Neuronal stem cell (in vitro differentiated cells): ENCODE measurements around the gene GIN1.

Source experiments
- DNase-seq: peaks from one replicate; pipeline ENCODE4 v3.0.0-alpha.2; 2013; ENCODE audit warnings: low spot score
- H2AFZ ChIP-seq: one replicate; pipeline ENCODE4 v1.6.1; 2013; ENCODE audit warnings: mild to moderate bottlenecking, low read length, inconsistent platforms
- H2AK5ac ChIP-seq: 2 replicates; pipeline ENCODE4 v1.6.1; 2013; ENCODE audit warnings: low read depth, mild to moderate bottlenecking, inconsistent platforms, low read length, moderate library complexity, mixed read lengths
- H2BK120ac ChIP-seq: 2 replicates; pipeline ENCODE4 v1.6.1; 2013; ENCODE audit warnings: low read depth, mild to moderate bottlenecking, inconsistent platforms, low read length, moderate library complexity, mixed read lengths
- H2BK12ac ChIP-seq: one replicate; pipeline ENCODE4 v1.6.1; 2013; ENCODE audit warnings: low read length, inconsistent platforms
- H2BK15ac ChIP-seq: 2 replicates; pipeline ENCODE4 v1.6.1; 2013; ENCODE audit warnings: mild to moderate bottlenecking, low read length, inconsistent platforms, mixed read lengths
- H2BK5ac ChIP-seq: one replicate; pipeline ENCODE4 v1.6.1; 2013; ENCODE audit warnings: inconsistent platforms, mild to moderate bottlenecking, low read length, moderate library complexity
- H3K14ac ChIP-seq: one replicate; pipeline ENCODE4 v1.6.1; 2013; ENCODE audit warnings: low read length, inconsistent platforms
- H3K18ac ChIP-seq: 2 replicates; pipeline ENCODE4 v1.6.1; 2013; ENCODE audit warnings: low read length, inconsistent platforms
- H3K23ac ChIP-seq: 2 replicates; pipeline ENCODE4 v1.6.1; 2013; ENCODE audit warnings: low read depth, mild to moderate bottlenecking, mixed read lengths, low read length, inconsistent platforms; ENCODE audit not compliant: poor library complexity
- H3K27ac ChIP-seq: replicated peaks from 3 replicates; pipeline ENCODE4 v1.5.1; 2013; ENCODE audit warnings: low read length, inconsistent platforms
- H3K27me3 ChIP-seq, 3 experiments: 2 replicates each; pipeline ENCODE4 v1.6.1; 2013; ENCODE audit warnings: low read length in 3 of 3, mild to moderate bottlenecking in 2 of 3, inconsistent platforms in 1 of 3, low read depth in 1 of 3, mixed read lengths in 1 of 3, moderate library complexity in 1 of 3; ENCODE audit not compliant: control insufficient read depth in 3 of 3, insufficient read depth in 3 of 3
- H3K36me3 ChIP-seq, 2 donors: replicated peaks in 1 of 2; 2 replicates each; pipeline ENCODE4 v1.6.1; 2013; ENCODE audit warnings: low read length in 2 of 2; ENCODE audit not compliant: control insufficient read depth in 2 of 2, insufficient read depth in 2 of 2
- H3K4ac ChIP-seq: 2 replicates; pipeline ENCODE4 v1.6.1; 2013; ENCODE audit warnings: inconsistent platforms, mild to moderate bottlenecking, low read length, moderate library complexity
- H3K4me1 ChIP-seq, 2 donors: 1 replicate in 1 of 2; 2 replicates in 1 of 2; pipeline ENCODE4 v1.6.1; 2013; ENCODE audit warnings: low read length in 2 of 2, low read depth in 1 of 2; ENCODE audit not compliant: control insufficient read depth in 2 of 2, insufficient read depth in 1 of 2
- H3K4me2 ChIP-seq: one replicate; pipeline ENCODE4 v1.6.1; 2013; ENCODE audit warnings: mild to moderate bottlenecking, low read length, inconsistent platforms; ENCODE audit not compliant: insufficient read depth, poor library complexity, severe bottlenecking
- H3K4me3 ChIP-seq, 2 donors: 2 replicates each; pipeline ENCODE4 v1.5.1; 2013; ENCODE audit warnings: low read length in 2 of 2, mild to moderate bottlenecking in 2 of 2, inconsistent platforms in 1 of 2, moderate library complexity in 1 of 2
- H3K79me1 ChIP-seq: one replicate; pipeline ENCODE4 v1.6.1; 2013; ENCODE audit warnings: low read depth, mild to moderate bottlenecking, inconsistent platforms, low read length, moderate library complexity
- H3K9ac ChIP-seq: one replicate; pipeline ENCODE4 v1.6.1; 2013; ENCODE audit warnings: mild to moderate bottlenecking, low read depth, low read length, inconsistent platforms; ENCODE audit not compliant: poor library complexity
- H3K9me3 ChIP-seq, 2 donors: replicated peaks in 1 of 2; 2 replicates each; pipeline versions ENCODE3 to v1.6.1; 2013; ENCODE audit warnings: low read length in 2 of 2, mild to moderate bottlenecking in 2 of 2, inconsistent platforms in 1 of 2, low read depth in 1 of 2, mixed read lengths in 1 of 2, moderate library complexity in 1 of 2; ENCODE audit not compliant: control insufficient read depth in 2 of 2, insufficient read depth in 1 of 2
- H4K8ac ChIP-seq: one replicate; pipeline ENCODE4 v1.6.1; 2013; ENCODE audit warnings: low read depth, mild to moderate bottlenecking, inconsistent platforms, low read length, moderate library complexity
- H4K91ac ChIP-seq: one replicate; pipeline ENCODE4 v1.6.1; 2013; ENCODE audit warnings: low read length, low read depth, mild to moderate bottlenecking, inconsistent platforms; ENCODE audit not compliant: poor library complexity
- WGBS, 2 donors: extraction: QIAGEN DNeasy Blood & Tissue Kit; methylation state at CpG; one replicate each; pipeline ENCODE4 v1.1.7; 2013; ENCODE audit warnings: missing lambda C conversion rate in 2 of 2, mixed read lengths in 1 of 2; ENCODE audit not compliant: insufficient read length in 2 of 2, insufficient replicate concordance in 1 of 2; ENCODE audit errors: extremely low coverage in 2 of 2; 5-methylcytosine and 5-hydroxymethylcytosine counted together

GIN1 gene

GRCh38 chr5:103102234-103102633, 17.7 kb downstream of the GIN1 start:
- no peak overlapping the region for H3K27ac ChIP-seq
- no peak overlapping the region for H3K14ac ChIP-seq
- H2AK5ac ChIP-seq: no peak overlapping the region
- H3K4me2 ChIP-seq: no peak overlapping the region
- H2BK15ac ChIP-seq: no peak overlapping the region
- H2BK120ac ChIP-seq: no peak overlapping the region
- no peak overlapping the region for H3K4ac ChIP-seq
- no peaks in the 10 kb centered on the region for H3K79me1 ChIP-seq
- no peak overlapping the region for H4K8ac ChIP-seq
- no peaks in the 10 kb centered on the region for H3K27me3 ChIP-seq
- H3K4me1 ChIP-seq: no peaks in the 10 kb centered on the region
- no peak overlapping the region for H2BK12ac ChIP-seq
- H3K36me3 ChIP-seq: peaks cover 0 to 40% of the 10 kb centered on the region in 2 donors
- no peak overlapping the region for H3K9ac ChIP-seq
- WGBS, 2 donors: no CpG with 5 or more reads among the region's 1 CpG
- no peak overlapping the region for H4K91ac ChIP-seq
- H3K4me3 ChIP-seq: no peak overlapping the region
- H3K23ac ChIP-seq: no peak overlapping the region
- no peak overlapping the region for H3K18ac ChIP-seq
- no peak overlapping the region for H2AFZ ChIP-seq
- no peak for DNase-seq
- H3K9me3 ChIP-seq: no peaks in the 10 kb centered on the region
- no peak overlapping the region for H2BK5ac ChIP-seq

- Histone ChIP-seq H3K36me3 (peaks cover 0 to 35% of the 10 kb centered on the region in 2 donors), H4K91ac (no peak overlapping the region), H3K4me2 (no peak overlapping the region), H3K9me3 (no peaks in the 10 kb centered on the region), H3K27ac (no peak overlapping the region), H4K8ac (no peak overlapping the region), H3K18ac (no peak overlapping the region), H2BK12ac (no peak overlapping the region), H2AK5ac (no peak overlapping the region), H3K9ac (no peak overlapping the region), H3K23ac (no peak overlapping the region), H3K14ac (no peak overlapping the region), H3K4me3 (no peak overlapping the region), H2AFZ (no peak overlapping the region), H3K4me1 (no peaks in the 10 kb centered on the region), H3K4ac (no peak overlapping the region), H3K27me3 (no peaks in the 10 kb centered on the region), H2BK120ac (no peak overlapping the region), H2BK15ac (no peak overlapping the region), H3K79me1 (no peaks in the 10 kb centered on the region), H2BK5ac (no peak overlapping the region)
- DNase-seq: no peak
- no CpG with 5 or more reads among the region's 6 CpGs for WGBS, 2 donors
These were observed 18.7 kb downstream of the GIN1 start for GRCh38 chr5:103101079-103101750.

GRCh38 chr5:103098993-103099392, 20.9 kb downstream of the GIN1 start:
- H3K79me1 ChIP-seq: no peaks in the 10 kb centered on the region
- H3K27me3 ChIP-seq: no peaks in the 10 kb centered on the region
- no peak overlapping the region for H3K9ac ChIP-seq
- no peak overlapping the region for H3K23ac ChIP-seq
- H3K4ac ChIP-seq: no peak overlapping the region
- H4K91ac ChIP-seq: no peak overlapping the region
- no peak overlapping the region for H3K4me2 ChIP-seq
- H4K8ac ChIP-seq: no peak overlapping the region
- no peak overlapping the region for H3K18ac ChIP-seq
- H2BK5ac ChIP-seq: no peak overlapping the region
- no peak overlapping the region for H3K14ac ChIP-seq
- no peak overlapping the region for H2AK5ac ChIP-seq
- H2BK15ac ChIP-seq: no peak overlapping the region
- H3K4me3 ChIP-seq: no peak overlapping the region
- peaks cover 0 to 23% of the 10 kb centered on the region in 2 donors for H3K36me3 ChIP-seq
- H3K9me3 ChIP-seq: no peaks in the 10 kb centered on the region
- H2BK120ac ChIP-seq: no peak overlapping the region
- DNase-seq: no peak
- no peak overlapping the region for H2BK12ac ChIP-seq
- H2AFZ ChIP-seq: no peak overlapping the region
- no peak overlapping the region for H3K27ac ChIP-seq
- no CpG with 5 or more reads among the region's 2 CpGs for WGBS, 2 donors
- no peaks in the 10 kb centered on the region for H3K4me1 ChIP-seq

- Histone ChIP-seq H3K4me3 (no peak overlapping the region), H3K23ac (no peak overlapping the region), H3K36me3 (peaks cover 0 to 11% of the 10 kb centered on the region in 2 donors), H3K4ac (no peak overlapping the region), H3K9ac (no peak overlapping the region), H4K91ac (no peak overlapping the region), H2AK5ac (no peak overlapping the region), H2BK120ac (no peak overlapping the region), H3K4me1 (no peaks in the 10 kb centered on the region), H3K18ac (no peak overlapping the region), H4K8ac (no peak overlapping the region), H2BK12ac (no peak overlapping the region), H2BK5ac (no peak overlapping the region), H2BK15ac (no peak overlapping the region), H3K79me1 (no peaks in the 10 kb centered on the region), H2AFZ (no peak overlapping the region), H3K14ac (no peak overlapping the region), H3K27ac (no peak overlapping the region), H3K4me2 (no peak overlapping the region), H3K9me3 (peaks cover 0 to 5% of the 10 kb centered on the region in 2 donors), H3K27me3 (no peaks in the 10 kb centered on the region)
- no peak for DNase-seq
- no CpG with 5 or more reads among the region's 2 CpGs for WGBS, 2 donors
These were observed 25.2 kb downstream of the GIN1 start for GRCh38 chr5:103094737-103095136.
